GM12865 (cell line): Measurements from ENCODE around the gene GPR143.

Experiments
- DNase-seq: peaks from one replicate; pipeline ENCODE4 v3.0.0; 2010; ENCODE audit warnings: low read depth
- H3K4me3 ChIP-seq: 2 replicates; pipeline ENCODE4 v1.5.1; 2011; ENCODE audit warnings: mild to moderate bottlenecking, low read depth, low read length, control low read depth
- CTCF ChIP-seq: IDR thresholded peaks from 2 replicates; pipeline ENCODE4 v1.5.1; 2011; ENCODE audit warnings: low read length, control low read depth, low read depth, inconsistent platforms; ENCODE audit not compliant: insufficient read depth; ENCODE audit errors: missing control alignments

Gene GPR143

GRCh38 chrX:9708923-9709553 is 56.6 kb downstream of the GPR143 start:
- peak; percentile 71 for DNase-seq
- no peak overlapping the region for H3K4me3 ChIP-seq
- peak; percentile 78 for TF ChIP-seq CTCF

GRCh38 chrX:9708086-9708485 is 57.6 kb downstream of the GPR143 start:
- no peak for DNase-seq
- TF ChIP-seq CTCF = no peak
- H3K4me3 ChIP-seq = no peak overlapping the region

GRCh38 chrX:9707306-9708033 is 58.2 kb downstream of the GPR143 start:
- no peak overlapping the region for H3K4me3 ChIP-seq
- no peak for TF ChIP-seq CTCF
- DNase-seq = no peak

- no peak for DNase-seq
- TF ChIP-seq CTCF = no peak
- H3K4me3 ChIP-seq = no peak overlapping the region
These were observed 59.2 kb downstream of the GPR143 start for GRCh38 chrX:9706421-9706820.

- no peak for TF ChIP-seq CTCF
- no peak overlapping the region for H3K4me3 ChIP-seq
- no peak for DNase-seq
These were observed 60.7 kb downstream of the GPR143 start for GRCh38 chrX:9704876-9705465.

- TF ChIP-seq CTCF = no peak
- no peak overlapping the region for H3K4me3 ChIP-seq
- DNase-seq = no peak
These were observed 62.2 kb downstream of the GPR143 start for GRCh38 chrX:9703406-9703805.
